NCI-H187 treated with DMSO at 0.1 percent for 48 hours (cell line): ENCODE results near the gene VIM.

ENCODE experiments used
- DNase-seq: peaks from one replicate; lab custom pipeline; 2025; lab: John Stamatoyannopoulos, UW

Gene VIM

DNA sequence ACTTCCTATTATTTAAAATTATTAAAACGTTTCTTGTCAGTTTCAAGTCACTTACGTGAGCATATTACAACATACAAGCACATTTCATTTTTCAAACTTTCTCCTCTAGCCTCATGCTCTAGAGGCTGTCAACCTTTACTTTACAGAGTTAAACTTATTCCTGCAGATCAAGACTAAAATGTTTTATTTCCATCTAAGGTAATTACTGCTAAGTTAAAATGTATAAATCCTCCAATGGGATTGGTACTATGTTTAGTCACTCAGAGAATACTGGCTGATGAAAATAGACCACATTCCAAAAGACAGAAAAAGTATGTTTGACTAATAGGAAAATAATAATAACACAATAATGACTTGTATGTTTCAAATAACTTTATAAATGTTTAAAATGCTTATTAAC is 18.2 kb upstream of the VIM start:
- DNase-seq, result no peak

GRCh38 chr10:17210361-17210760 is 17.7 kb upstream of the VIM start:
- DNase-seq, result no peak

GRCh38 chr10:17212802-17213221 is 15.2 kb upstream of the VIM start:
- DNase-seq, result no peak

- no peak for DNase-seq
These were observed 14.2 kb upstream of the VIM start for GRCh38 chr10:17213646-17214349.

- DNase-seq, result no peak
These were observed 13.5 kb upstream of the VIM start for GRCh38 chr10:17214526-17214925.

DNA sequence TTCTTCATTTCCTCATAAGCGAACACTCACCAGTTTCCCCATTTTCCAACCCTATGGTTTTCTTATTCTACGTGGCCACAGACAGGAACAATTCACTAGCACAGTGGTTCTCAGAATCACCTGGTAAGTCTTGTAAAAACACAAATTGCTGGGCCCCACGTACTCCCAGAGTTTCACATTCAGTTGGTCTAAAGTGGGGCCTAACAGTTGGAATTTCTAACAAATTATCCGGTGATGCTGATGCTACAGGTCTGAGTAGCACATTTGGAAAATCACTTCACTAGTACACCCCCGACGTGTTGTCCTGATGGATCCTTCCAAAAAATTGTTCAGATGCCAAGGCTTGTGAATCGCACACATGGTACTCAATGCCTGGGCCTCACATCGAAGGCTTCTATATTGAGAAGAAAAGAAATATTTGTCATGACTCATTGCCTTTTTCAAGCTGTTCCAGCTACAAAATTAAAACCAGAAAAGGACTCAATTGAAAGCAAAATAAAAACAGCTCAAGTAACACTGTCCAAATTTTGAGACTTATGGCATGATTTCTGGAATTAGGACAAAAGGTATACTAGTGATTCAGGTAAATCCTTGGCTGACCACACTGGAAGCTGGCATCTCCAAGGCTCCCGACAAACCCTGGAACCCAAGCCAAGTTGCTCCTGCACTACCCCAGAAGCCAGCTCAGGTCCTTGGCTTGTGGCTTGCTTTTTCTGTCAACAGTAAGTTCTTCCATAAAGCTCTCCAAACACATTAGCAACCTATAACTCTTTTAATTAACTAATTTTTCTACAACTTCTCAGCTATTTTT is 12.9 kb upstream of the VIM start:
- no peak for DNase-seq

DNA sequence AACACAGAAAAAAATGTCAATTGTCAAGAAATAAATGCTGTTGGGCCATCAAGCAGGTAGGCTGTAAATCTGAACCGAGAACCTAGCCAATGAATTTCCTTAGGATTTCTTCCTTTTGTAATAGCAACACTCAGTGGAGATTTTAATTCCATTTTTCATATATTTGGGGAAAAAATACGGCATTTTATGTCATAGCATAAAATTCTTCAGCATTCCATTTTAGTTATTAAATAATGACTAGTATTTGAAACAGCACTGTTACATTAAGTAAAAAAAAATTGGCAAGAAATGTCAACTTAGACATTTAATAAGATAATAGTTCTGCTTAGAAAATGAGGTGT is 12.3 kb upstream of the VIM start:
- DNase-seq, result no peak

- DNase-seq, result no peak
These were observed 11.7 kb upstream of the VIM start for GRCh38 chr10:17216217-17216900.

DNA sequence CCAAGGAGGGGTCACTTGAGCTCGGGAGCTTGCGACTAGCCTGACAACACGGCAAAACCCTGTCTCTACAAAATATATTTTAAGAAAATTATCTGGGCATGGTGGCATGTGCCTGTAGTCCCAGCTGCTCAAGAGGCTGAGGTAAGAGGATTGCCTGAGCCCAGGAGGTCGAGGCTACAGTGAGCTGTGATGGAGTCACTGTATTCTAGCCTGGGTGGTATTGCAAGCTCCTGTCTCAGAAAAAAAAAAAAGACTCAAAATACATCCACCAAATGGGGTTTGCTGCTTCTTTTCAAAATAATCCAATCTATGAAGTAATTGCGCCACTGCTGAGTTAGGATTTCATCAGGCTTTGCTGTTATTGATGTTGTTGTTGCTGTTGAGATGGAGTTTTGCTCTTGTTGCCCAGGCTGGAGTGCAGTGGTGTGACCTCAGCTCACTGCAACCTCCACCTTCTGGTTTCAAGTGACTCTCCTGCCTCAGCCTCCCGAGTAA is 11.1 kb upstream of the VIM start:
- no peak for DNase-seq

DNA sequence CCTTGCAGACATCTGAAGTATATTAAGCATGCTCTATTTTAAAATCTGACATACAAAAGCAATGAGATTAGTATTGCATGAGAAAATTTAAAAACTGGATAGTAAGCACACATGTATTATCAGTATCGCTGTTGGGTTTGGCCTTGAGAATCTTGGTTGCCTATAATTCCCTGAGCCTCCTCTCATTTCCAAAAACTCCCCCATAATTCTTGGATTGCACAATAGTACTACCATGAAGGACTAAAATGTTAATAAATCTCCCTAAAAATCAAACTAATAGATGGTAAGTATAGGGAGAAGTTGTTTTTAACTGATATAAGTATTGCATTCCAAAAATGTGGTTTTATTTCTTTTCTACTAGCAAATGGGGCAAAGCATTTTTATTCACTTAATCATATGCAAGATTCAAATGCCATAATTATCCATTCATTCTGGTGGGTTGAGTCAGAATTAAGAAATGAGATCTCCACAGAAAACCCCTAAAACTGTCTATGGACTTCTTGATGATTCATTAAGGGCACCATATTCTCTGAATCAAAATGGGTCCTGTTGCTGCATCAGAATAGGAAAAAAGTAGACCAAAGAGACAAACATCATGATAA is 10.3 kb upstream of the VIM start:
- no peak for DNase-seq

- DNase-seq, result no peak
These were observed 9.0 kb upstream of the VIM start for GRCh38 chr10:17219024-17219423.

DNA sequence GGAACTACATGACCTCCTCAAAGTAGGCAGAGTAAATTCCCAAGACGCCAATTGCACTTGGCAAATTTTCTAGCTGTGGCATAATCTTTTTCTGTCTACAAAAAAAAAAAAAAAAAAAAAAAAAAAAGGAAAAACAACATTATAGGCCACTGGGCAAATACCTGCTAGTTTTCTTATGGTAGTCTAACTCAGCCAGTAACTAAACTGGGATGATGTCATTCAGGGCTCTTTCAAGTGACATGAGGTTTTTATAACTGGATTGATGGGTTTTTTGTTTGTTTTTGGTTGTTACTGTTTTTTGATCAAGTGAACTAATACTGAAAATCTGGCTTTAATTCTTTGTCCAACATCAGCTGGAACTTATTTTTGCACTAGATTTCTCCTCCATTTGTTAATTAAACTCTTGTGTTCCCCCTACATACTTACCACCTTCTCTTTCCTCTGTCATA is 7.4 kb upstream of the VIM start:
- no peak for DNase-seq

DNA sequence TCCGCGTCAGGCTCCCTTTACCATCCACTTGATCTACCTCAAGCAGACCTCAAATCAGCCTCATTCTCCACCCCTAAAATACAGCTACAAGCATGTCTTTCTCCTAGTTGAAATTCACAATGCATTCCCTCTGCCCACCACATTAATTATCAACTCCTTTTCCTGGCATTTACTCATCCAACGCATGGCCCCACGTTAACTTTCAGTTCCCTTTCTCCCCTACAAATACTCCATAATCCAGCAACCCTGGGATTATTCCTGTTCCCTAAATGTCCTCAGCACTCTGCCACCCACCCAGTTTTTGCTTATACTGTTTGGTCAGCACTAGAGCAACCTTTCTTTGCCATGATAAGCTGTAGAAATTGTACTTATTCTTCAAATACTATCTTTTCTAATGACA is 5.7 kb upstream of the VIM start:
- no peak for DNase-seq

GRCh38 chr10:17225808-17226207 is 2.2 kb upstream of the VIM start:
- DNase-seq, result no peak

GRCh38 chr10:17226891-17227303 is 1.1 kb upstream of the VIM start:
- DNase-seq, result no peak

DNA sequence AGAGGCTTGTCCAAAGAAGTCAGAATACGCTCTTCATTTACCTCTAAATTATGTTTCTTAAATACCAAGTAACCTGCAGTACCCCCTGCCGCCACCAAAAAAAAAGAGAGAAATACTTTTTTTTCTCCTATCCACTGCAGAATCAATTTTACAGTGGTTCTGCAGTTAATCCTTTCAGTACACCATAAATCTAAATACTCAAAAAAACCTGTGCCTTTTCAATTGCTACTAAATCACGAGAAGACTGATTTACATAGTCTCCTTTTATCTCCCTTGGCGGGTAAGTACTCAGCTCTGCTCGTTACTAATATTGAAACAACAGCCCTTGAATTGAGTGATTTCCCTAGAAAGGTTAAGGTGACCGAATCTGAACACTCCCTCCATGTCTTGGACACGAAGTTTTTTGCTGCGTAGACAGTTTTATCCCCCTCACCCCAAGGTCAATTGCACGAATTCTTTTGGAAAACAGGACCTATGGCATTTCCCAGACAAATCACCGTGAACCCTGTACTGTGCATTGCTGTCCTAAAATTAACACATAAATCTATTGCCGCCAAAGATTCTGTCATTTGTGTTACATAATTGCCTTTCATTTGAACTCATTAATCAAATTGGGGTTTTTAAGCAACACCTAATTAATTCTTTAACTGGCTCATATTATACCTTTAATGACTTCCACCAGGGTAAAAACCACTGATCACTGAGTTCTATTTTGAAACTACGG is 512 bp upstream of the VIM start:
- DNase-seq, result no peak

GRCh38 chr10:17229016-17229716 is 1.1 kb downstream of the VIM start:
- no peak for DNase-seq

DNA sequence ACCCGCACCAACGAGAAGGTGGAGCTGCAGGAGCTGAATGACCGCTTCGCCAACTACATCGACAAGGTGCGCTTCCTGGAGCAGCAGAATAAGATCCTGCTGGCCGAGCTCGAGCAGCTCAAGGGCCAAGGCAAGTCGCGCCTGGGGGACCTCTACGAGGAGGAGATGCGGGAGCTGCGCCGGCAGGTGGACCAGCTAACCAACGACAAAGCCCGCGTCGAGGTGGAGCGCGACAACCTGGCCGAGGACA is 1.6 kb downstream of the VIM start:
- no peak for DNase-seq

DNA sequence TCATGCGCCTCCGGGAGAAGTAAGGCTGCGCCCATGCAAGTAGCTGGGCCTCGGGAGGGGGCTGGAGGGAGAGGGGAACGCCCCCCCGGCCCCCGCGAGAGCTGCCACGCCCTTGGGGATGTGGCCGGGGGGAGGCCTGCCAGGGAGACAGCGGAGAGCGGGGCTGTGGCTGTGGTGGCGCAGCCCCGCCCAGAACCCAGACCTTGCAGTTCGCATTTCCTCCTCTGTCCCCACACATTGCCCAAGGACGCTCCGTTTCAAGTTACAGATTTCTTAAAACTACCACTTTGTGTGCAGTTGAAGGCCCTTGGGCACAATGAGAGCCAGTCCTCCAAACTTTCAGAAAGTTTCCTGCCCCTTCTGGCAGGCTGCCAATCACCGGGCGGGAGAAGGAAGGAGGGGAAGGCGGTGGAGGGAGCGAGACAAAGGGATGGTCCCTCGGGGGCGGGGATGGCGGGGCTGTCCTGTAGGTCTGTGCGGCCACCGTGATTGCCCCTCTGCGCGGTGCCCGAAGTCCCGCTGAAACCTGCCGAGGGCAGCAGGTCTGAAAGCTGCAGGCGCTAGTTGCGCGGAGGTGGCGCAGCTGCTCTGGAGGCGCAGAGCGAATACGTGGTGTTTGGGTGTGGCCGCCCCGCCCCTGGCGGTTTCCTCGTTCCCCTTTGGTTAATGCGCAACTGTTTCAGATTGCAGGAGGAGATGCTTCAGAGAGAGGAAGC is 2.1 kb downstream of the VIM start:
- DNase-seq, result no peak

GRCh38 chr10:17231788-17232187 is 3.7 kb downstream of the VIM start:
- no peak for DNase-seq
